ENCODE results near the gene SUSD1. TPM values are rescaled to one million over a fixed set of nuclear protein-coding genes. Genes with fewer than 3 reads are reported as not detected.

Gene SUSD1
- total RNA-seq, 4 donors from 2014 or later, result 4.7 to 5.8 (median 5.4) TPM

DNA sequence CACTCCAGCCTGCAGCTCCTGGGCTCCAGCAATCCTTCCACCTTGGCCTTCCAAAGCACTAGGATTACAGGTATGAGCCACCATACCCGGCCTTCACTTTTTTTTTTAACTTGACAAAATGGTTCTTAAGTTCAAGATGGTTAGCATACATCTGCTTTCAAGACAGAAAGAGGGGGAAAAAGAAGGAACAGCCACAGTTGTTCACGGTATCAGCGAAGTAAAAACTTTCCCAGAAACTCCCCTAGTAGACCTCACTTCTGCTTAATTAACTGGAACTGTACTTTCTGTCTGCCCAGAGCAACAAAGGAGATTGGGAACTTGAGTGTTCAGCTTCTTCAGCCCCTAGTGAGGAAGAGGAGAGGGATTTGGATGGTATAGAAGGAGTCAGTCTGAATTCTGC, 161.8 kb downstream of the SUSD1 start:
- TF ChIP-seq POLR2A (IDR thresholded peaks at IDR 0.05; ENCODE audit: low read depth), result no peak
- no peak for TF ChIP-seq EP300 (IDR thresholded peaks at IDR 0.05)
- no peak for TF ChIP-seq POLR2AphosphoS5 (IDR thresholded peaks at IDR 0.05)
- peak overlapping the region; percentile 77 to 85 (median 81) for H3K27ac ChIP-seq (replicated peaks in 1 of 4)
- no peaks in the 10 kb centered on the region for H3K36me3 ChIP-seq
- H3K9me3 ChIP-seq, result no peaks in the 10 kb centered on the region
- peaks cover 21 to 30% (median 26%) of the 10 kb centered on the region in 4 donors for H3K4me1 ChIP-seq
- H3K4me3 ChIP-seq, result no peak overlapping the region
- DNase-seq (ENCODE audit: extremely low spot score), result no peak
- WGBS, result 80% methylated on average over 3 of the region's 3 CpGs
- intact Hi-C loops (cut with DNase I), result no loop called here
- H3K27me3 ChIP-seq, result no peaks in the 10 kb centered on the region

DNA sequence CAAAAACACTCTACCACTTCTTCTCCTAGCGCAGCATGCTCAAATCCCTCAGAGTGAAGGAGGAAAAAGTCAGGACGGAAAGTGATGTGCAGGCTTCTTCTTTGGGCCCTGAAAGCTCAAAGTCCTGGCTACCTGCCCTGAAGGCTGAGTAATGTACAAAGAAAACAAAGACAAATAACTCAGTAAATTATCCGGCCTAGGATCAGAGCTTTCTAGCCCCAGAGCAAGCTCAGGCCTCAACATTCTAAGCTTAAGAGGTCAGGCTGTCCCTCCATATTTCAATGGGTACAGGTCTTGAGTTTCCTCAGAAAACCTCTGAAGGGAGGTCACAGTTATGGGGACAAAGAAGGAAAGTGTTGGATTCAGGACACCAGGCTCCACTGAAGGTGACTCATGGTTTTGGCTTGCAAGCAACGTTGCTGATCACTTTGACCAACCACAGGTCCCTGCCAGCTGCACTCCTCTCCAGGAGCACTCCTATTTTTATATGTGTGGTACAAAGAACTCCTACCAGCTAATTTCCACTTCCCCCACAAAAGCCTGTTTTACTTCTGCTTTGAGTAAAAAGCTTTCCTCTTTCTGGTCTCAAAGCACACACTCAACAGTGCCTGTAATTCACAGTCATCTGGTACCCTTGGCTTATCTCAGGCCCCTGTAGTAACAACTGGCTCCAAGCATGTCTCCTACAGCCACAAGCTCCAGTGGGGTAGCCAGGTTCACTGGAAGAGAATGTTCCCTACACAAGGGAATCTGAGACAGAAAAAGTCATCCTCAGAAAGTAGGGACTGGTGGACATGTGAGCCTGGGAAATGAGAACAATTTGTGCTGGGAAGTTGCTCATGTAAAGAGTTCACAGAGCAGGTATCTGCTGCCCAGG, 162.8 kb downstream of the SUSD1 start:
- intact Hi-C loops (cut with DNase I), result no loop called here
- DNase-seq (ENCODE audit: extremely low spot score), result no peak
- Histone ChIP-seq H3K4me1 (peaks cover 21 to 38% (median 30%) of the 10 kb centered on the region in 4 donors), H3K4me3 (no peak overlapping the region), H3K27me3 (no peaks in the 10 kb centered on the region), H3K9me3 (no peaks in the 10 kb centered on the region), H3K27ac (replicated peaks in 1 of 4) (peak overlapping the region; percentile 77 to 85 (median 81)), H3K36me3 (no peaks in the 10 kb centered on the region)
- peak; percentile 25 to 54 for TF ChIP-seq POLR2AphosphoS5 (IDR thresholded peaks at IDR 0.05)
- no peak for TF ChIP-seq POLR2A (IDR thresholded peaks at IDR 0.05; ENCODE audit: low read depth)
- WGBS, result 39% methylated on average over 4 of the region's 4 CpGs

DNA sequence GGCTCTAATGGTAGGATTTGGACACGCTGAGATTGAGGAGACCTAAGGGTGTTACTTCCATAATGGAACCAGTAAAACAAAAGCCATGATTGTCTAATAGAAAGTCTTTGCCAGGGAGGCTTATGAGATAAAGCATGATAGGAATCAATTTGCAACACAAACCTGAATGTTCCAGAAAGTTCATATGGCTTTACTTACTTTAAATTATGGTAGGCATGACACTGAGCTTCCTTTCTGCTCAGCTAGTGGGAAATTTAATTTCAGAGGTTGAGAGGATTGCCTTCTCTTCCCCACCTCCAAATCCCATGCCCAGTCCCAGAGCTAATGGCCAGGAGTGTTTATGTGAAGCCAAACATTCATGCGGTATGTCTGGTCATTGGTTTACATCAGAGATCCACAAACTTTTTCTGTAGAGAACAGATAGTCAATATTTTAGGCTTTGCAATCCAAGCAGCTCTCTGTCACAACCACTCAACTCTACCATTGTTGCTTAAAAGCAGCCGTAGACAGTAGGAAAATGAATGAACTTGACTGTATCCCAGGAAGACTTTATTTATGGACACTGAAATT, 164.0 kb downstream of the SUSD1 start:
- Histone ChIP-seq H3K4me3 (no peak overlapping the region), H3K4me1 (peaks cover 21 to 40% (median 30%) of the 10 kb centered on the region in 4 donors), H3K27ac (replicated peaks in 1 of 4) (peak overlapping the region; percentile 77 to 85 (median 81)), H3K36me3 (no peaks in the 10 kb centered on the region), H3K27me3 (no peaks in the 10 kb centered on the region), H3K9me3 (no peaks in the 10 kb centered on the region)
- TF ChIP-seq POLR2A (IDR thresholded peaks at IDR 0.05; ENCODE audit: low read depth) (no peak), EP300 (IDR thresholded peaks at IDR 0.05) (no peak), POLR2AphosphoS5 (IDR thresholded peaks at IDR 0.05) (no peak)
- TF ChIP-seq, protein P1, sequence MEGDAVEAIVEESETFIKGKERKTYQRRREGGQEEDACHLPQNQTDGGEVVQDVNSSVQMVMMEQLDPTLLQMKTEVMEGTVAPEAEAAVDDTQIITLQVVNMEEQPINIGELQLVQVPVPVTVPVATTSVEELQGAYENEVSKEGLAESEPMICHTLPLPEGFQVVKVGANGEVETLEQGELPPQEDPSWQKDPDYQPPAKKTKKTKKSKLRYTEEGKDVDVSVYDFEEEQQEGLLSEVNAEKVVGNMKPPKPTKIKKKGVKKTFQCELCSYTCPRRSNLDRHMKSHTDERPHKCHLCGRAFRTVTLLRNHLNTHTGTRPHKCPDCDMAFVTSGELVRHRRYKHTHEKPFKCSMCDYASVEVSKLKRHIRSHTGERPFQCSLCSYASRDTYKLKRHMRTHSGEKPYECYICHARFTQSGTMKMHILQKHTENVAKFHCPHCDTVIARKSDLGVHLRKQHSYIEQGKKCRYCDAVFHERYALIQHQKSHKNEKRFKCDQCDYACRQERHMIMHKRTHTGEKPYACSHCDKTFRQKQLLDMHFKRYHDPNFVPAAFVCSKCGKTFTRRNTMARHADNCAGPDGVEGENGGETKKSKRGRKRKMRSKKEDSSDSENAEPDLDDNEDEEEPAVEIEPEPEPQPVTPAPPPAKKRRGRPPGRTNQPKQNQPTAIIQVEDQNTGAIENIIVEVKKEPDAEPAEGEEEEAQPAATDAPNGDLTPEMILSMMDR (IDR thresholded peaks at IDR 0.05), result no peak
- intact Hi-C loops (cut with DNase I), result no loop called here
- DNase-seq (ENCODE audit: extremely low spot score), result no peak
- WGBS, result 94% methylated on average over 3 of the region's 3 CpGs

DNA sequence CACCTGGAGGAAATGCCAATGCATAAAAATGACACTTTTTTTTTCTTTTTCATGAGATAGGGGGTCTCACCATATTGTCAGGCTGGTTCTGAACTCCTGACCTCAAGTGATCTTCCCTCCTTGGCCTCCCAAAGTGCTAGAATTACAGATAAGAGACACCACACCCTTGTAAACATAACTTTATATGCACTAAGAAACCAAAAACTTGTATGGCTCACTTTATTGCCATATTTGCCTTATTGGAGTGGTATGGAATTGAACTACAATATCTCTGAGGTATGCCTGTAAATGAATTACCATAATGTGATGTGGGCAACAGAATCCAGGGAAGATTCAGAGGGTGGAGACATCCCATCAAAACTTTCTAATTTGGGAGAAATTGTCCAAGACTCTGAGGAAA, 164.6 kb downstream of the SUSD1 start:
- intact Hi-C loops (cut with DNase I), result no loop called here
- Histone ChIP-seq H3K36me3 (no peaks in the 10 kb centered on the region), H3K4me1 (peaks cover 21 to 40% (median 32%) of the 10 kb centered on the region in 4 donors), H3K9me3 (no peaks in the 10 kb centered on the region), H3K27ac (replicated peaks in 1 of 4) (no peak overlapping the region), H3K4me3 (no peak overlapping the region), H3K27me3 (no peaks in the 10 kb centered on the region)
- no peak for DNase-seq (ENCODE audit: extremely low spot score)
- TF ChIP-seq, protein P1 (IDR thresholded peaks at IDR 0.05), result no peak
- TF ChIP-seq POLR2A (IDR thresholded peaks at IDR 0.05; ENCODE audit: low read depth) (no peak), POLR2AphosphoS5 (IDR thresholded peaks at IDR 0.05) (no peak)

DNA sequence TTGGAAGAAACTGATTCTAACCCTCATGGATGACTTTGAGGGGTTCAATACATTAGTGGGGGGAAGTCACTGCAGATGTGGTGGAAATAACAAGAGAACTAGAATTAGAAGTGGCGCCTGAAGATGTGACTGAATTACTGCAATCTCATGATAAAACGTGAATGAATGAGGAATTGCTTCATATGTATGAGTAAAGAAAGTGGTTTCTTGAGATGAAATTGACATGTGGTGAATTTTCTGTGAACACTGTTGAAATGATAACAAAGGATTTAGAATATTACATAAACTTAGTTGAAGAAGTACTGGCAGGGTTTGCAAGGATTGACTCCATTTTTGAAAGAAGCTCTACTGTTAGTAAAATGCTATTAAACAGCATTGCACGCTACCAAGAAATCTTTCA, 165.4 kb downstream of the SUSD1 start:
- 88% methylated on average over 3 of the region's 3 CpGs for WGBS
- no peak overlapping the region for H3K4me3 ChIP-seq
- H3K27me3 ChIP-seq, result no peaks in the 10 kb centered on the region
- H3K36me3 ChIP-seq, result no peaks in the 10 kb centered on the region
- intact Hi-C loops (cut with DNase I), result loop anchor here (5.0 kb wide), 1 partner anchor 52 kb away; no protein-coding TSS in a partner anchor
- H3K27ac ChIP-seq (replicated peaks in 1 of 4), result no peak overlapping the region
- no peaks in the 10 kb centered on the region for H3K9me3 ChIP-seq
- TF ChIP-seq, protein P1 (IDR thresholded peaks at IDR 0.05), result no peak
- no peak for TF ChIP-seq POLR2A (IDR thresholded peaks at IDR 0.05; ENCODE audit: low read depth)
- no peak for TF ChIP-seq EP300 (IDR thresholded peaks at IDR 0.05)
- TF ChIP-seq POLR2AphosphoS5 (IDR thresholded peaks at IDR 0.05), result no peak
- DNase-seq (ENCODE audit: extremely low spot score), result no peak
- H3K4me1 ChIP-seq, result peaks cover 21 to 40% (median 32%) of the 10 kb centered on the region in 4 donors
